ENCODE measurements around the gene P3H4. TPM values are rescaled to one million over a fixed set of nuclear protein-coding genes. Genes with fewer than 3 reads are reported as not detected.

P3H4 gene
- total RNA-seq, 1 experiment from 2014 or later: 58.9 TPM

DNA sequence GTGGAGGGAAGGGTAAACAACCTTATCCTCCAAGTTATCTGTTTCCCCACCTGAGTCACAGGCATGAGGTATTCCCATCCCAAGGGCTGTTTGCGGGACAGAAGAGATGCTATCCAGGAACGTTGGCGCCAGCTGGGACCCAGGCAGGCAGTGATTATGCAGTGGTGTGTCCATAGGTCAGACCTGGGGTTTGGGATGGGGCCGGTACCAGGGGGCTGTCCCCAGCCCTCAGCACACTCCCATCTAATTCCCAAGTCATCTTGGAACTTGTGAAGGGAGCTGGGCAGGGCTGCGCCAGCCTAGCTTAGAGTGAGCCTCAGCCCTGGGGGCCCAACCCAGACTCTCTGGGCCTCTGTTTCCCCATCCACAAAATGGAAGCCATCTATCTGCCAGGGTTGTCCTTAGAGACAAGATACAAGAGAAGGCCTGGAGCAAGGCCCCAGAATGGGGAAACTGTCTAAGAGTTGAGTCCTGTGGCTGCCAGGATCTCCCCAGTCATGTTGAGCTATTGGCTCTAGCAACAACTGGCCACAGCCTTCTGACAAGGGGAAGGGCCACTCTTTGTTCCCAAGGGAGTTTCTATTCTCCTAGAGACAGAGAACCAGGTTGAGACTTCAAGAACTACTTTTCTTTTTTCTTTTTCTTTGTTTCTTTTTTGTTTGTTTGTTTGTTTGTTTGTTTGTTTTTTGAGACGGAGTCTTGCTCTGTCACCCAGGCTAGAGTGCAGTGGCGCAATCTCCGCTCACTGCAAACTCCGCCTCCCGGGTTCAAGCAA, 15.4 kb downstream of the P3H4 start:
- no TSS peak for BruUV-seq (replicated peaks)
- in situ Hi-C loops (cut with HindIII; ENCODE audit: low pct_unique_long_range_greater_than_20kb, low sequenced_read_pairs): no loop called here

DNA sequence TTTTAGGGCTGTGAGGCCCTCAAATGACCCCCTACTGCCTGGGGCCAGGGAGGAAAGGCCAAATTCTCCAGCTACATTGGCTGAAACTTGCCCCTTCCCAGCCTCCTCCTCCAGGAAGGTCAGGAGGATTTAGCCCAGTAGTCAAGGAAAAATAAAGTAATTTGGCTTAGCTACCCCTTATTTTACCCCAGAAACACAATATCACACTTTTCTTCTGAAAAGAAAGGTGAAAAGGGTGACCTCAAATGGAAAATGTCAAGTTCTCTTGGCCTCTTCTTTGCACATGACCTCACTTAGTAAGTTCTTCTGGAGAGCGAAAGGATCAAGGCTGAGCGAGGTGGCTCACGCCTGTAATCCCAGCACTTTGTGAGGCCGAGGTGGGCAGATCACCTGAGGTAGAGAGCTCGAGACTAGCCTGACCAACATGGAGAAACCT, 17.2 kb downstream of the P3H4 start:
- Histone ChIP-seq H3K9me3 (ENCODE audit: control insufficient read depth, insufficient read depth, low read depth, low read length) (no peaks in the 10 kb centered on the region), H3K36me3 (ENCODE audit: control insufficient read depth, insufficient read depth, low read length) (no peaks in the 10 kb centered on the region), H3K27ac (ENCODE audit: low read length) (peak overlapping the region; percentile 90), H3K4me3 (ENCODE audit: low read depth in 2 of 2, low read length in 2 of 2) (no peak overlapping the region), H3K27me3 (ENCODE audit: control insufficient read depth, insufficient read depth, low read length) (no peaks in the 10 kb centered on the region), H3K4me1 (ENCODE audit: control insufficient read depth, insufficient read depth, low read length) (peaks cover 46% of the 10 kb centered on the region)
- in situ Hi-C loops (cut with HindIII; ENCODE audit: low pct_unique_long_range_greater_than_20kb, low sequenced_read_pairs) (no loop called here), intact Hi-C loops (cut with micrococcal nuclease; ENCODE audit: unreplicated experiment) (no loop called here)
- no peak for ATAC-seq
- no peak for TF ChIP-seq POLR2AphosphoS5 (IDR thresholded peaks at IDR 0.05; ENCODE audit: low read depth, low read length)
- TF ChIP-seq SIN3A (IDR thresholded peaks at IDR 0.05; ENCODE audit: borderline replicate concordance, insufficient read depth, low read depth, low read length): no peak
- TF ChIP-seq, protein P1, sequence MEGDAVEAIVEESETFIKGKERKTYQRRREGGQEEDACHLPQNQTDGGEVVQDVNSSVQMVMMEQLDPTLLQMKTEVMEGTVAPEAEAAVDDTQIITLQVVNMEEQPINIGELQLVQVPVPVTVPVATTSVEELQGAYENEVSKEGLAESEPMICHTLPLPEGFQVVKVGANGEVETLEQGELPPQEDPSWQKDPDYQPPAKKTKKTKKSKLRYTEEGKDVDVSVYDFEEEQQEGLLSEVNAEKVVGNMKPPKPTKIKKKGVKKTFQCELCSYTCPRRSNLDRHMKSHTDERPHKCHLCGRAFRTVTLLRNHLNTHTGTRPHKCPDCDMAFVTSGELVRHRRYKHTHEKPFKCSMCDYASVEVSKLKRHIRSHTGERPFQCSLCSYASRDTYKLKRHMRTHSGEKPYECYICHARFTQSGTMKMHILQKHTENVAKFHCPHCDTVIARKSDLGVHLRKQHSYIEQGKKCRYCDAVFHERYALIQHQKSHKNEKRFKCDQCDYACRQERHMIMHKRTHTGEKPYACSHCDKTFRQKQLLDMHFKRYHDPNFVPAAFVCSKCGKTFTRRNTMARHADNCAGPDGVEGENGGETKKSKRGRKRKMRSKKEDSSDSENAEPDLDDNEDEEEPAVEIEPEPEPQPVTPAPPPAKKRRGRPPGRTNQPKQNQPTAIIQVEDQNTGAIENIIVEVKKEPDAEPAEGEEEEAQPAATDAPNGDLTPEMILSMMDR (IDR thresholded peaks at IDR 0.05): no peak
- no peak for TF ChIP-seq TCF7L2 (IDR thresholded peaks at IDR 0.05; ENCODE audit: low read depth, low read length)
- TF ChIP-seq REST (IDR thresholded peaks at IDR 0.05; ENCODE audit: insufficient read depth in 1 of 2, low read depth in 2 of 2, low read length in 1 of 2): no peak
- ChIA-PET CTCF (interaction anchor here (1.0 to 1.6 kb wide), 2 partner anchors 8 to 37 kb away, joined by 4 to 5 read pairs; partner anchors contain the start of gene JUP), POLR2A (no interaction called here)
- no peak for DNase-seq (ENCODE audit: low read depth, low spot score)
- no TSS peak for BruUV-seq (replicated peaks)

More for the DNA sequence above, 15.4 kb downstream of the P3H4 start:
- peak; percentile 14; the same call in 1 of the 2 replicates for ATAC-seq
- H3K36me3 ChIP-seq (ENCODE audit: control insufficient read depth, insufficient read depth, low read length): no peaks in the 10 kb centered on the region
- CTCF ChIA-PET: interaction anchor here (0.7 kb wide), 1 partner anchor 59 kb away, joined by 3 read pairs; no protein-coding TSS in a partner anchor
- no peaks in the 10 kb centered on the region for H3K9me3 ChIP-seq (ENCODE audit: control insufficient read depth, insufficient read depth, low read depth, low read length)
- no peak overlapping the region for H3K4me3 ChIP-seq (ENCODE audit: low read depth in 2 of 2, low read length in 2 of 2)
- H3K27ac ChIP-seq (ENCODE audit: low read length): peak overlapping the region; percentile 57; the same call in 1 of the 2 replicates
- DNase-seq (ENCODE audit: low read depth, low spot score): no peak
- H3K27me3 ChIP-seq (ENCODE audit: control insufficient read depth, insufficient read depth, low read length): no peaks in the 10 kb centered on the region
- peaks cover 54% of the 10 kb centered on the region for H3K4me1 ChIP-seq (ENCODE audit: control insufficient read depth, insufficient read depth, low read length)
- POLR2A ChIA-PET: interaction anchor here (0.5 to 0.7 kb wide), 2 partner anchors 18 kb away, joined by 3 to 5 read pairs; no protein-coding TSS in a partner anchor
- intact Hi-C loops (cut with micrococcal nuclease; ENCODE audit: unreplicated experiment): no loop called here
- TF ChIP-seq TCF7L2 (IDR thresholded peaks at IDR 0.05; ENCODE audit: low read depth, low read length): no peak
- TF ChIP-seq POLR2AphosphoS5 (IDR thresholded peaks at IDR 0.05; ENCODE audit: low read depth, low read length): no peak
- no peak for TF ChIP-seq REST (IDR thresholded peaks at IDR 0.05; ENCODE audit: insufficient read depth in 1 of 2, low read depth in 2 of 2, low read length in 1 of 2)
- TF ChIP-seq SIN3A (IDR thresholded peaks at IDR 0.05; ENCODE audit: borderline replicate concordance, insufficient read depth, low read depth, low read length): no peak
- TF ChIP-seq, protein P1 (IDR thresholded peaks at IDR 0.05): no peak
